Measurements from ENCODE around the gene IMMP2L. TPM values are rescaled to one million over a fixed set of nuclear protein-coding genes. Genes with fewer than 3 reads are reported as not detected.

The IMMP2L gene
- total RNA-seq, 1 experiment from 2014 or later = 8.8 TPM

- in situ Hi-C loops (cut with HindIII; ENCODE audit: low pct_unique_long_range_greater_than_20kb, low sequenced_read_pairs) = no loop called here
Measured at GRCh38 chr7:110875346-110875745, 686.9 kb downstream of the IMMP2L start.

GRCh38 chr7:110871856-110872255 lies 690.4 kb downstream of the IMMP2L start:
- Histone ChIP-seq H3K27me3 (ENCODE audit: control insufficient read depth, insufficient read depth, low read length) (no peaks in the 10 kb centered on the region), H3K9me3 (ENCODE audit: control insufficient read depth, insufficient read depth, low read depth, low read length) (no peaks in the 10 kb centered on the region), H3K4me3 (ENCODE audit: low read depth in 2 of 2, low read length in 2 of 2) (no peak overlapping the region), H3K27ac (ENCODE audit: low read length) (no peak overlapping the region), H3K4me1 (ENCODE audit: control insufficient read depth, insufficient read depth, low read length) (no peaks in the 10 kb centered on the region), H3K36me3 (ENCODE audit: control insufficient read depth, insufficient read depth, low read length) (no peaks in the 10 kb centered on the region)
- POLR2A ChIA-PET = no interaction called here
- ATAC-seq = no peak
- DNase-seq (ENCODE audit: low read depth, low spot score) = no peak
- no peak for TF ChIP-seq CTCF (IDR thresholded peaks at IDR 0.05)
- TF ChIP-seq SIN3A (IDR thresholded peaks at IDR 0.05; ENCODE audit: borderline replicate concordance, insufficient read depth, low read depth, low read length) = no peak
- no peak for TF ChIP-seq POLR2AphosphoS5 (IDR thresholded peaks at IDR 0.05; ENCODE audit: low read depth, low read length)
- no peak for TF ChIP-seq TCF7L2 (IDR thresholded peaks at IDR 0.05; ENCODE audit: low read depth, low read length)
- TF ChIP-seq REST (IDR thresholded peaks at IDR 0.05; ENCODE audit: insufficient read depth in 1 of 2, low read depth in 2 of 2, low read length in 1 of 2) = no peak
- CTCF ChIA-PET = no interaction called here
- intact Hi-C loops (cut with micrococcal nuclease; ENCODE audit: unreplicated experiment) (no loop called here), in situ Hi-C loops (cut with HindIII; ENCODE audit: low pct_unique_long_range_greater_than_20kb, low sequenced_read_pairs) (no loop called here)
- no TSS peak for BruUV-seq (replicated peaks)

More at GRCh38 chr7:110875346-110875745, 686.9 kb downstream of the IMMP2L start:
- intact Hi-C loops (cut with micrococcal nuclease; ENCODE audit: unreplicated experiment) = no loop called here
- TF ChIP-seq REST (IDR thresholded peaks at IDR 0.05; ENCODE audit: insufficient read depth in 1 of 2, low read depth in 2 of 2, low read length in 1 of 2) (no peak), TCF7L2 (IDR thresholded peaks at IDR 0.05; ENCODE audit: low read depth, low read length) (no peak), CTCF (IDR thresholded peaks at IDR 0.05) (no peak), POLR2AphosphoS5 (IDR thresholded peaks at IDR 0.05; ENCODE audit: low read depth, low read length) (no peak), SIN3A (IDR thresholded peaks at IDR 0.05; ENCODE audit: borderline replicate concordance, insufficient read depth, low read depth, low read length) (no peak)
- Histone ChIP-seq H3K27me3 (ENCODE audit: control insufficient read depth, insufficient read depth, low read length) (no peaks in the 10 kb centered on the region), H3K4me3 (ENCODE audit: low read depth in 2 of 2, low read length in 2 of 2) (no peak overlapping the region), H3K9me3 (ENCODE audit: control insufficient read depth, insufficient read depth, low read depth, low read length) (no peaks in the 10 kb centered on the region), H3K36me3 (ENCODE audit: control insufficient read depth, insufficient read depth, low read length) (no peaks in the 10 kb centered on the region), H3K4me1 (ENCODE audit: control insufficient read depth, insufficient read depth, low read length) (no peaks in the 10 kb centered on the region), H3K27ac (ENCODE audit: low read length) (no peak overlapping the region)
- no TSS peak for BruUV-seq (replicated peaks)
- no peak for ATAC-seq
- CTCF ChIA-PET = no interaction called here
- no peak for DNase-seq (ENCODE audit: low read depth, low spot score)
- POLR2A ChIA-PET = interaction anchor here (0.8 kb wide), 1 partner anchor 77 kb away, joined by 4 read pairs; no protein-coding TSS in a partner anchor
